GM18507 (cell line): ENCODE data around the gene PDZD2.
A peak's percentile ranks its signal among the peaks of the same experiment; 100 is the strongest.

Source experiments
- DNase-seq: peaks from one replicate; pipeline ENCODE4 v3.0.0; 2011; ENCODE audit warnings: low read depth; ENCODE audit not compliant: insufficient read length; ENCODE audit errors: extremely low spot score
- FAIRE-seq: peaks from 2 replicates; lab custom pipeline; 2011; peaks lifted over from hg19 to GRCh38; lab: Jason Lieb, UNC

PDZD2 gene

DNA sequence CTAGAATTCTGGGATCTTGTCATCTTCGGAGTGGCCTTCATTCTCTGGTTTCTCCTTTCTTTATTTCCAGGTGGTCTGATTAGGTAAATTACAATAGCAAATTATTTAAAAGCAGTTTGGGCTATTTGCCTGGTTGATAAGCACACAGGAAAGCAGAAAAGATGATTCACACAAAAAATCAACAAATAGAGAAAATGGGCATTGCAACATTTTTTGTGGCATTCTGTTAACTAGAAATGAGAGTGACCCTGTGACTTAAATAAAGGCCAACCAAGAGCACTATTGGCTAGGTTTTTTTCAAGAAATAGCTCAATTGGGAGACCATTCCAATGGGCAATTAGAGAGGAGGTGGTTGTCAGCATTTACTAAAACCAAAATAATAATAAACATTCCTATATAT, 6.5 kb upstream of the PDZD2 start:
- DNase-seq: no peak
- FAIRE-seq: no peak

DNA sequence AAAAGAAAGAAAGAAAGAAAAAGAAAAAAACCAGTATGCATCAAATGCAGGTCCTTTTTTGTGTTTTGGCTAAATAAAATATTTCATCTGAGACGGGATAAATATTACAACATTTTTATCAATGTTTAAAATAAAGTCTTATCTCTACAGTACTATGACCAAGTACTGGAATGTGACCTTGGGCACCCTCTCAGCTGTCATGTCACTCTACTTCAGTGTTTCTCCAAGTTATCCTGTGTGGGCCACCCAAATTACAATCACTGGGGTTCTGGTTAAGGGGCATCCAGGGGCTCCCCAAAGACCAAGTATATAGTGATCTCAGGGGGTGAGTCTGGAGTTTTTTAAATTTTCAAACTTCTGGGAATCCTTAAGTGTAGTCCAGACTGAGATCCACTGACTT, 3.5 kb upstream of the PDZD2 start:
- no peak for FAIRE-seq

DNA sequence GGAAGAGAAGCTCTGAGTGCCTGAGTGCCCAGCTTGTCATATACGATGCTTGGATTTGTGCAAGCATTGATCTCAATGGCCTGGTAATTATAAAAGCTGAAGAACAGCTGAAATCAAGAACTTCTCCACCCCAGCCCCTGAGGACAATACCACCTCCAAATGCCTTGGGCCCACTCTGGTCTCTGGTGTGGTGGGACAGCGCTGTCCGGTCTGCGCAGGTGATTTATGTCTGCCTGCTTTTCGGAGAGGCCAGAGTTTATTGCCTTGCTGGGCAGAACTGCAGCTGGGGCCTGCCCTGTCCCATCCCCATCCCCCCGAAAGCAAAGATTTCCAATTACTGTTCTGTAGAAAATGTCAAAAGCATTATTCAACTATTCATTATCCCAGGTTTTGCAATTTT, 1.1 kb upstream of the PDZD2 start:
- FAIRE-seq: no peak
- DNase-seq: no peak

More for the DNA sequence above, 3.5 kb upstream of the PDZD2 start:
- DNase-seq: no peak

DNA sequence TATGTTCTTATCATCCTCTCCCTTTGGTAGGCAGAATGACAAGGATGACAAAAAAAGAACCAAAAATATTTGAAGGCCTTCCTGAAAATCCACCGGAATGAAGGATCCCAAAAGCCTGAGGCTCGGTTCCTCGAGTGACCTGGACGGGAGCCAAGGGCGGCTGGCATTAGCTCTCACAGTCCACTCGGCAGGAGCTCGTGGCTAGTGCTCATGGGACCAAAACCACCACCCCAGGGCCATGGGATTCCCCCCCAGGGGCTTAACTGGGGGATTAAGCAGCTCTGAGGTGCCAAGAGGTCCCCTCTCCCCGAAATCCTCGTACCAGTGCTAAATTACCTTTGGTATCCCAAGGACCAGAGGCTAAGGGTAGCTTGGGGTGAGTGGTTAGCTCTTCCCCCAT, 586 bp upstream of the PDZD2 start:
- DNase-seq: no peak

DNA sequence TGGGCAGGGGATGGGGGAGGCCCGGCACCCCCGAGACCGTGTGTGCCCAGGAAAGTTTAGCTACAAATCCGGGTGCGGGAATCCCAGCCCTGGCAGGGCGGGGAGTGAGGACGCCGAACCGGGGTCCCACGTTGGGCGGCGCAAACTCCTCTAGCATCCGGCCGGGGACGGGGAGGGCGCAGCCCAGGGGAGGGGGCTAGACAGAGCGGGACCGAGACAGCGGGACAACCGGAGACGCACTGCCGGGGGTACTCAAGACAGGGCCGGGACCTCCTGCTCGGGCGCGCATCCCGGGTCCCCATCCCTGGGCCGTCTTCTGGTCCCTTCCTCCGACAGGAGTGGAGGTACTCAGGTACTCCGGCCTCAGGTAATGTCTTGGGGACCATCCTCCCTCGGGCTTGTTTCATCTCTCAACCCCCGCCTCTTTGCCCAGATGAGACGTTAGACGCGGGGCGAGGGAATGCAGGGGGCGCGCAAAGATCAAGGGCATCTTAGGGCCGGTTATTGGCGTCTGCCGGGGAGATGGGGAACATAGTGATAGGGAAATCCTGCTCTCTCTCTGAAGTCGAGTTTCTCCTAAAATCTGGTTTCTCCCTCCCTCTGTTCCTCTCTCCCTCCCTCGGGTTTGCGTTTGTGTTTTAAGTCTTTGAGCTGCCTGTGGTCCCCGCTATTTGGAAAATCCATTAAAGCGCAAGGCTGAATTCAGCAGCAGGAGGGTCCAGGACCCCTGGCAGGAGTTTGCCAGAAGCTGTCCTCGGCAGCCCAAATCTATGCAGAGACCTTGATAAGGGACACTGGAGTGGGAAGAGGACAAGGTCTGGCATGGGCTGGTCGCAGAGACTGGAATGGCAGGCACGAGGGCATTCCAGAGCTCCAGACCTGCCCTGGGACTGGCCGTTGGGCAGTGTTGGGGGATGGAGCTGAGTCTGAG, 815 bp downstream of the PDZD2 start:
- DNase-seq: no peak
- FAIRE-seq: no peak

More for the DNA sequence above, 586 bp upstream of the PDZD2 start:
- FAIRE-seq: no peak

DNA sequence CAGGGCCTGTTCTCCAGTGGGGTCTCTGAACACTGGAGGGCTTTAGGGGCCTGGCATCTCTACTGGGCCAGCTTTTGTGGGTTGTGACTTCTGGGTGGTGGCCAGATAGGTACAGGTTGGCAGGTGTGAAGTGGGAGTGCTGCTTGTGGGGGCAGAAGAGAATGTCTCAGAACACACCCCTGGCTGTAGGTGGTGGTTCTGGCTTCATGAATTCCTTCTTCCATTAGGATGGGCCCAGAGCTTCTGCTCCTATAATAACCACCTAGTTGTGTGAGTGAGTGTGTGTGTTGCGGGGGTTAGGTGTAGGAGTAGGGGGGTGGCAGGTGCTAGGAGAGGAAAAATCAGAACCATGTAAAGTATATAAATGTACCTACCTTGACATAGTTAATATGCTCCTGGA, 1.6 kb downstream of the PDZD2 start:
- DNase-seq (no peak), FAIRE-seq (no peak)

DNA sequence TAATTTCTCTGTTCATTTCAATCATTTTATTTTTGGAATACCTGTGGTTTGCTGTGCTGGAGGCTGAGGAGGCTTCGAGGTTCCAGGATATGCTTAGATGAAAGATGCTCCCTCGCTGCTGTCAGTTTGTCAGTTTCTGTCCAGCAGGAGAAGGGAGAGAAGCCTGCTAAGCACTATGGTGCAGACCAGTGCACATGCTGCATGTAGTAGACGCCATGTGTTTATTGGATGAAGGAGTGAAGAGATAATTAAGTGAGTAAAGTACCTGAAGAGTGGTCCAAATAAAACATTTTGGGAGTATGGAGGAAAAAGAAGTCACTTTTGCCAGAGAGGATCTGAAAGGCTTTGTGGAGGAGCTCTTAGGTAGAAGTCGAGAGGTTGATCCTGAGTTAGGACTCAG, 2.1 kb downstream of the PDZD2 start:
- FAIRE-seq: no peak
- no peak for DNase-seq

DNA sequence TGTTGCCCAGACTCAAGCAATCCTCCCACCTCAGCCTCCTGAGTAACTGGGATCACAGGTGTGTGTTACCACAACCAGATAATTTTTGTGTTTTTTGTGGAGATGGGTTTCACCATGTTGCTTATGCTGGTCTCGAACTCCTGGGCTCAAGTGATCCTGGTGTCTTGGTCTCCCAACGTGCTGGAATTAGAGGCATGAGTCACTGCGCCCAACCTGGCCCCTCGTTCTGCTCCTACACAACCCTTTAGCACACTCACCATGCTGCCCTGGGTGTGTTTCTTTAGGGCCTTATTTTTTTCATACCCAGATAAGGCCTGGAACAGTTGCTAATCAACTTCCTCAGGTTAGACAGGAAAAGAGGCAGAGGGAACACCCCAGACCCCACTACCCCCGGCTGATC, 2.6 kb downstream of the PDZD2 start:
- DNase-seq (no peak), FAIRE-seq (no peak)

DNA sequence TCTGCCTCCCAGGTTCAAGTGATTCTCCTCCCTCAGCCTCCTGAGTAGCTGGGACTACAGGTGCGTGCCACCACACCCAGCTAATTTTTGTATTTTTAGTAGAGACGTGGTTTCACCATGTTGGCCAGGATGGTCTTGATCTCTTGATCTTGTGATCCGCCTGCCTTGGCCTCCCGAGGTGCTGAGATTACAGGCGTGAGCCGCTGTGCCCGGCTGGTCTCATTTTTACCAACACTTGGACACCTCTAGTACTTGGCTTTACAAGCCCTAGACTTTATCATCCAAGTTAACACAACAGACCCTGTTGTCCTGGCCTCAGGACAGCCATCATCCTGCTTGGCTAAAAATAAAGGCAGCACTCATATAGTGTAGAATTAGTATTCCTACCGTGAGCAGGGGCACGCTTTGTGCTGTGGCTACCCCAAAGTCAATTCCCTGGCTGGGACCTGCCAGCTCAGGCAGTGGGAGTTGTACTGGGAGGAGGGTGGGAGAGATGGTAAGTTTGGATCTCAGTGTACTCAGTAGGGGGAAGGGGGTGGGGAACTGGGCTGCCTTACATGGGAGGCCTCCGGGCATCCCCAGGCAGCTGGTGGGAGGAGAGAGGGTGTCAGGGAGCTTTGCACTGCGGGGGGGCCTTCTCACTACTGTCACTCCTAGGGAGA, 6.6 kb downstream of the PDZD2 start:
- no peak for DNase-seq
- no peak for FAIRE-seq

DNA sequence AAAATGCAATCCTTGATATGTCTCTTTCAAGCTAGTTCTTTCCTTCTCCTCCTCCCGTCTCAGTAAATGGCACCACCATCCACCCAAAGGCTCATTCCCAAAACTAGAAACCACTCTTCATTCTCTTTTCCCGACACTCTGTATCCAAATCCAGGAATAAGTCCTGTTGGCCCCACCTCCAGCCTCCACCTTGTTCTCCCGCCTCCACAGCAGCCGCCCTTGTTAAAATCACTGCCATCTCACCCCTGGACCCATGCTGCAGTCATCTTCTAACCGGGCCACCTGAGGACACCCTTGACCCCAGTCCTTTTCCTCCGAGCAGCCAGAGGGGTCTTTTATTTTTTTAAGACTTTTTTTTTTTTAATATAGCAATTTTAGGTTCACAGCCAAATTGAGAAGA, 9.4 kb downstream of the PDZD2 start:
- FAIRE-seq: no peak
- DNase-seq: no peak

DNA sequence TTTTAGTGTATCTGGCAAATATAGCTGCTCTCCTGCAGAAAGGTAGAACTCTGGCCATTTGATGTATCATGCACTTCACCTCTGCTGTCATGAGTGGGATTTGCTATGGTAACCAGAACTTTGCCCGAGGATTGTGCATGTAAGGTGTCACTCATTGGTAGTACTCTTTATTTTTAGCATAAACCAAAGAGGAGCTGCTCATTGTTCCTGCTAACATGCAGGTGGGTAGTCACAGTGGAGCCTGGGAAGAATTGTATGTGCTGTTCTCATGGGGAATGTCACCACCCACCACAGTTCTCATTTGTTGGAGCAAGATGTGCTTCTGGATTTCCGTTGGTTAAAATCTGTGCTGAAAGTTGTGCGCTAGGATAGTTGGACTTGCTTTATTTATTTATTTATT, 12.3 kb downstream of the PDZD2 start:
- DNase-seq (no peak), FAIRE-seq (no peak)

DNA sequence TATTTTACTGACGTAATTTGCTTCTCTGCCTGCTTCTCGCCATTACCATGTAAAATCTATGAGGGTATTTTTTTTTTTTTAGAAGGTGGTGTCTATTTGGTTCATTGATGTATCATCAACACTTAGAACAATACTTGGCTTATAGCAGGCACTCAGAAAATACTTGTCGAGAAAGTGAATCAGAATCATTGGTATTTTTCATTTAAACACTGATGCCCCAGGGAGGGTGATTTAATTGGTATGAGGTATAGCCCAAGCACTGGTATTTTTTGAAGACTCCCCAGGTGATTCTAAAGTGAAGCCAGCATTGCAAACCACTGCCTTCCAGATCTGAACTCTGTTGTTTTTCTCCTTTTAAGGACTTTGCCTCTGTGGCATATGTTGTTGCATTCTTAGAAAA, 16.6 kb downstream of the PDZD2 start:
- FAIRE-seq (no peak), DNase-seq (no peak)

DNA sequence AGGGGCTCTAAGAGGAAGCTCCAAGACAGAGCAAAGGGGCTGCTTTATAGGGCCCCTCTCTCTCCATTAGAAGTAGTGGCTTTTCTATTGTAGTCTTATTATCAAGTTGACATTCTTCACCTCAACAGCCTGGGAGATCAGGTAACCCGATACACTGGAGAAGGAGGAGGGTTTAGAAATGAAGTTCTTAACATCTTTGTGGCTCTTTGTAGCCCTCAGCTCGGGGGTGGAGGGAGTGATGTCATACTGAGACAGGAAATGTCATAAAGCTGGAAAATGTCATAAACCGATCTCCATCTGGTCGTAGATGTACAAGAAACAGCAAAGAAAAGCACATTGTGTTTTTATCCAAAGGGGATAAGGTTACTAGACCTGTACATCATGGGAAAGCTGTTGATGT, 17.9 kb downstream of the PDZD2 start:
- FAIRE-seq: no peak

DNA sequence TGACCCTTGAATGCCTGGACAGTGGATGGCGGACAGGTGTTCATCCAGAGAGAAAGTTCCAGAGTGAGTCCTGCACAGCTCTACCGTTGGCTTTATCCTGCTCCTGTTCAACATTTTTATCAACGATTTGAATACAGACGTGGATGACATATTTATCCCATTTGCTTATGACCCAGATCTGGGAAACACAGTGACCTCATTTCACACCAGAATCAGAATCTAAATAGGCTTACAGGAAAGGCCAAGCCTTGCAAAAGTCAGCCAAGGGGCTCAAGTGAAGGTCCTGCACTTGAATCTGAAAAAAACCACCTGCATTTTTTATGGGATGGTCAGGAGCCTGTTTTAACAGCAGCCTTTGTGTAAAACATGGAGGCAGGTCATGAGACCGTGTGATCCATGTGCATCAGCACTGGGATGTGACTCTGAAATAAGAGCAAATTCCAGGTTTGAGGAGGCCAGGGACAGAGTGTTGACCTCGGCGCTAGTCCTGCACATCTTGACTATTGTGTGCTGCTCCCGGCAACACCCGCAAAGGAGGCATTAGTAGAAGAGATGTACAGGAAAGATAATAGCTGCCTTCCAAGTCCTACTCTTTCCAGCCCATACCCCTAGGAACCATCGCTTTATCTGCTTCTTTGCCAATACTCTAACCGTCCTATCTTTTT, 18.5 kb downstream of the PDZD2 start:
- FAIRE-seq: no peak
- DNase-seq: no peak

More for the DNA sequence above, 17.9 kb downstream of the PDZD2 start:
- DNase-seq: no peak

DNA sequence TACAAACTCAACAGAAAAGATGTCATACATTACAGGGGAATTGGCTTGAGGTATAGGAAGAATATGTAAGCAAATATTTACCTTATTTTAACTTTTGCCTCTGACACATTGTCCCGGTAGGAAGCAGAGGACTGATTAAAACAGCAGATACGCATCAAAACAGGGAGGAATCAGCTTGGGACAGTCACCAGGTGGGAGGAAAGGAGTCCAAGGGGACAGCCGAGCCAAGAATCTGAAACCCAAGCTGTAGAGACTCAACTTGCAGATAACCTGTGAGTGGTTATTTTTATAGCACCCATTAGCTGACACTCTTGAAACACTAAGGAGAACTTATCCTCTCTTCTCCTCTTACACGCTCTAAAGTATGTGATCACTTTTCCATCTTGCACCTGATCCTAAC, 22.3 kb downstream of the PDZD2 start:
- FAIRE-seq (no peak), DNase-seq (no peak)

DNA sequence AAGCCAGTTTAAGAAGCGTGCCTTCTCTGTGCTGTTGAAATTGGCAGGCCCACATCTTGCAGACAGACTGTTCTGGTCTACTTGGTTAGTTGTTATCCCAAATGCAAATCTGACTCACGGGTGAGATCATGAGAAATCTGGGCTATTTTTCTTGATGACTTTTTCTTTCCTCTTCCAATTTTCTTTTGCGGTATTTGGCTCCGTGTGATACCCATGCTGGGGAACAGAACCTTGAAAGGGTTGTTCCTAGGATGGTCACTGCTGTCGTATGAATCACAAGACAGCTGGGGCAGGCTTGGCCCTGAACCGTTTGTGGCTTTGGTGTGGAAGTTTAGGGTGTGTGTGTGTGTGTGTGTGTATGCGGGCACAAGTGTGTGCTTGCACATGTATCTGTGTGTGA, 24.6 kb downstream of the PDZD2 start:
- FAIRE-seq (no peak), DNase-seq (no peak)

DNA sequence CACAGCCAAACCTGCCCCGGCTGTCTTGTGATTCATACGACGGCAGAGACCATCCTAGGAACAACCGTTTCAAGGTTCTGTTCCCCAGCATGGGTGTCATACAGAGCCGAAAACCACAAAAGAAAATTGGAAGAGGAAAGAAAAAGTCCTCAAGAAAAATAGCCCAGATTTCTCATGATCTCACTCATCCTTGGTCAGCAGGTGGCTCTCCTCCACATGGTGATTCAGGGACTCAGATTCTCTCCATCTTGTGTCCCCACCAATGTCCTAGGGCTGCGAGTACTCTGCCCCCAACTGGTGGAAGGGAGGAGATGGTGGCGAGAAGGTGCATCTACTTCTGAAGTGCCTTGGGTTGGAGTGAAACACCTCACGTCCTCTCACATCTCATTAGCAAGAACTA, 25.6 kb downstream of the PDZD2 start:
- DNase-seq (no peak), FAIRE-seq (peak; percentile 26)

DNA sequence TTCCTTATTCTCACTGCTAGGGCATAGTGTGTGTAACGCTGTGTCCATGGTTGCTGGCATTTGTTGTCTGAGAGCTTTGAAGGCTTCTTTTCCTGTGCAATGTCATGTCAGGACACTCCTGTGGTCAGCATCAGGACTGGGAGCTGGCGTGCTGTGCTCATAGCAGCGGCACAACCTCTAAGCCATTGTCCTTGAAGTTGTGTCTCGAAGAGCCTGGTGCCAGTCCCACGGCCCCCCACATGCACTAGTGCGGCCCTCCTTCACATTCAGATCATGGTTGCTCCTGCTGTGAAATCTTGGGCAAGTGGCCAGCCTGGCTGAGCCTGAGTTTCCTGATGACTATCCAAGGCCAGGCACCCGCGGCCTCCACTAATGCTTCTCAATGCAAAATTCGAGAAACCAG, 32.4 kb downstream of the PDZD2 start:
- no peak for DNase-seq
- FAIRE-seq: no peak

DNA sequence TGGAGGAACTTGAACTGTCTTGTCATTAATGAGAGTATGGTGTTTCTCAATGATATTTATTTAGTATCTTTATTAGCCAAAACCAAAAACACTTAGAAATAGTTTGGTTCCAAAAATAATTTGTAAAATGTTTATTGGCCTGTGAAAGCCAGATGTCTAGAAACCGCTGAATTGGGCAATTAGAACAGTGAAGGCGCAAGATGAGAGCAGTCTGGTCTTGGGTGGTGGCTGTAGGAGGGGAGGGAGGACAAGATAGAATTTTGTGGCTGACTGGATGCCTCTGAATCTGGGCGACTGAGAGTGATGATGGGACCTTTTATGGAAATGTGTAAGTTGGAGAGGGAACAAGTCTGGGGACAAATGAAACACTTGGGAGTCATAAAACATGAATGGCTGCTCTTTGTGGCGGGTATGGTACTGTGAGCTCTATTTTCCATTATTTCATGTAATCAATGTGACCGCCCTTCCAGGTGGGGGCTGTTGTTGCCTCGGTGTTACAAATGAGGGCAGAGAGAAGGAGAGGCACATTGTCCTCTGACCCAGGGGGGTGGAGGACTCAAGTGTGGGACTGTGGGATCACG, 35.5 kb downstream of the PDZD2 start:
- FAIRE-seq (no peak), DNase-seq (no peak)

DNA sequence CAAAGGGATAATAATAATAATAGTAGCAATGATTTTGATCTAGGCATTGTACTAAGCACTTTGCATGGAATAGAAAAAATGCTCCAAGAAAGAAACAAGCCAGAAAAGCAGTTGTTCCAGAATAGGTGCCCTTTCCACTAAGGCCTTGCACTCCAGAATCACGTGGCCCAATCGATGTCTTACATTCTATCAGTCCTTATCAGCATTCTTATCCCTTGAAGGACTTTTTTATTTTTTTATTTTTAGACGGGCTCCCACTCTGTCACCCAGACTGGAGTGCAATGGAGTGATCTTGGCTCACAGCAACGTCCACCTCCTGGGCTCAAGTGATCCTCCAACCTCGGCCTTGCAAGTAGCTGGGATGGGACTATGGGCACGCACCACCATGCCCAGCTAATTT, 36.5 kb downstream of the PDZD2 start:
- DNase-seq: no peak
- no peak for FAIRE-seq
